ENCODE measurements around the gene ADAMTS15.

DNA sequence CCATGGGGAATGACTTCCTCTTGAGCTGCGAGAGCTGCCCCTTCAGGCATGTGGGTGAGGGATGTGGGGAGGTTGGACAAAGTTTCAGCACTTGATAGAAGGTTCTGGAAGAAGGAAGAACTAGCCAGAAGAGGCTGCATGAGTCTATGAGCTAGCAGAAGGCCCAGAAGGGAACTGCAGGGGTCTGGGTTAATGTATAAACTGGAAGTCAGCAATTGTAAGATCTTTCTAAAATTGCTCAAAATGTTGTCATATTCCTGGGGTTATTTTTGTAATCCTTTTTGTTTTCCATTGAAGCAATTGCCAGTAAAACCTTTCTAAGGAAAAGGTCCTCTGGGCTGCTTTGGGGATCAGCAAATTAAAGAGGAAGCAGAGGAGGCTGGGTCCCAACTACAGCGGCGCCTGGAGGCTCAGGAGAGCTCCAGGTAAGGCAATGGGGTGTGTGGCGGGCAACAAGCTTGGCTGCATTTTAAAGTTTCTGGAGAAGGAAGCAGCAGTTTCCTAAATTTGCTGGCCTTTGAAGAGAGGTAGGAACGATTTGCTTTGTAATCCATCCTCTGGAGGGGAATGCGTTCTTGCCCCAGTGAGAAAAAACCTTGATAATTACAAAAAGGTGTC lies 29.2 kb downstream of the ADAMTS15 start:
- TF ChIP-seq GATA2 (IDR thresholded peaks at IDR 0.05; ENCODE audit: low read depth, low read length) (no peak), GATA3 (IDR thresholded peaks at IDR 0.05; ENCODE audit: low read depth, low read length) (no peak)
